GM18520 (cell line): ENCODE measurements around the gene PAQR4.

Experiments used
- ATAC-seq: cut with Tn5 transposase; IDR thresholded peaks from one replicate; pipeline ENCODE4 v1.9.1; 2021; ENCODE audit not compliant: unreplicated experiment

The PAQR4 gene

GRCh38 chr16:3003582-3004270 is 34.6 kb downstream of the PAQR4 start:
- peak; percentile 96 for ATAC-seq

DNA sequence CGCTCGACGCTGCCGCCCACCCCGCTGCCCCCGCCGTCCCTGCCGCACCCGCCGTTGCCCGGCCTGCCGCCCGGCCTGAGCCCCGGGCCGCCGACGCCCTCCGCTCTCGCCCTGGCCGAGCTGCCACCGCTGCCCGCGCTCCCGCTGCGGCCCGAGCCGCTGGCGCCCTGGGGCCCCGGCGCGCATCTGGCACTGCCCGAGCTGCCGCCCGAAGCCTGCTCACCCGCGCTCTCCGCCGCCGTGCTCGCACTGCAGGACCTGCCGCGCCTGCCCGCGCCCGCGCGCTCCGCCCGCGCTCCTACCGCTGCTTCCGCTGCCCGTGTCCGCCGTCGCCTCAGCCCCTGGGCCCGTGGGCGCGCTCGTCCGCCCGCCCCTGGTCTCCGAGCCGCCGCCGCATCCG is 35.2 kb downstream of the PAQR4 start:
- ATAC-seq, result no peak

DNA sequence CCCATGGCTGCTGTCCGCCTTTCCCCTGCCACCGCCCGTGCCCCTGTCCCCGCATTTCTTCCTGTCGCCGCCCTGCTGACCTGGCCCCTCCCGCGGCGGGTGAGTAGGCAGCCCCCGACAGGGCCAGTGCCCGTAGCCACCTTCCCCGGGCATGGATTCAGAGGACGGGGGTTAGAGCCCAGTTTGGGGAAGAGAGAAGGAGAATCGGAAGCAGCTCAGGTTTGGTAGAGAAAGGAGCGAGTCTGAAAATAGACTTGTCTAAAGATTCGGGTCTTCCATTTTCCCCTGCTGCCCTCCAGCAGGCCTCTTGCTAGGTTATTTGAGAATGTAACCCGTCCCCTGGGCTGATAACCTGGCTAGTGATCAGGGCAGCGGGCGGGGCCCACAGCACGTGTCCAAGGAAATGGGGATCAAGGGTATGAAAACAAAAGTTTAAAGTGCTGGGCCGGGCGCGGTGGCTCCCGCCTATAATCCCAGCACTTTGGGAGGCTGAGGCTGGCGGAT is 35.7 kb downstream of the PAQR4 start:
- no peak for ATAC-seq

DNA sequence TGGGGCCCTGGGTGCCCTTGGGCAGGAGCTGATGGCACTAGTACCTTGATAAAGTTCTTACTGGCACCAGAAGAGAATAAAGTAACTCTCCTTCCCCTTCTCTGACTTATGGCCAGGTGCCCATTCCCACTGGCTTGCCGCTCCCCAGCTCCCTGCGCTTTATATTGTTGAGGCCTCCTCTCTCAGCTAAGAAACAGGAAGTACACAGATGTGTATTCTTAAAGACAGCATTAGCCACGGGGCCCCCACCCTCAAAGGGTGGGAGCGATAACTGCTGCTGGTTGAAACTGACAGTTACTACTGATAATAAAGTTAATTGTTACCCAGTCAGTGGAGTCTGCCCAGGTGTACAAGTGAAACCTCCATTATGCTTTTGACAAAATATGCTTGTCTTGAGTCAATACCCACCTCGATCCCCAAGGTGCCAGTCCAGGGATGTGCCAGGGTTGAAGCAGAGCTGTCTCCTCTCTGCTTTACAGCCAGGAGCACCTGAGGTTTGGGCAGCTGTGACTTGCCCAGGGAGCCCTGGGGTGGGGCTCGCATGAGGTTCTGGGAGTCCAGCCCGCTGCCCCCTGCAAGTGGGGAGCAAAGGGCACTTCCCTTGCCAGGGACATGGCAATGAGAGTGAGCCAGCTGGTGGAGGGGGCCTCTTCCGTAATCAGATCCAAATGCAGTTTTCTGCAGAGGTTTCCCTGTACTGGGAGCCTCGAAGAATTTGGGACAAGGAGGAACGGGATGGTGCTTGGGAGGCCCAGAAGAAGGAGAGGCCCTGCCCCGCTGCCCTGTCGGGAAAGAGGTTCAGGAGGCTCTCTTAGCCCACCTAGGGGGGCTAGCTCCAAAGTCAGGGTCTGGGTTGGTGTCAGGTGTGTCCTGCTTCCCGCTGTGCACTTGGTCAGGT is 38.2 kb downstream of the PAQR4 start:
- no peak for ATAC-seq

DNA sequence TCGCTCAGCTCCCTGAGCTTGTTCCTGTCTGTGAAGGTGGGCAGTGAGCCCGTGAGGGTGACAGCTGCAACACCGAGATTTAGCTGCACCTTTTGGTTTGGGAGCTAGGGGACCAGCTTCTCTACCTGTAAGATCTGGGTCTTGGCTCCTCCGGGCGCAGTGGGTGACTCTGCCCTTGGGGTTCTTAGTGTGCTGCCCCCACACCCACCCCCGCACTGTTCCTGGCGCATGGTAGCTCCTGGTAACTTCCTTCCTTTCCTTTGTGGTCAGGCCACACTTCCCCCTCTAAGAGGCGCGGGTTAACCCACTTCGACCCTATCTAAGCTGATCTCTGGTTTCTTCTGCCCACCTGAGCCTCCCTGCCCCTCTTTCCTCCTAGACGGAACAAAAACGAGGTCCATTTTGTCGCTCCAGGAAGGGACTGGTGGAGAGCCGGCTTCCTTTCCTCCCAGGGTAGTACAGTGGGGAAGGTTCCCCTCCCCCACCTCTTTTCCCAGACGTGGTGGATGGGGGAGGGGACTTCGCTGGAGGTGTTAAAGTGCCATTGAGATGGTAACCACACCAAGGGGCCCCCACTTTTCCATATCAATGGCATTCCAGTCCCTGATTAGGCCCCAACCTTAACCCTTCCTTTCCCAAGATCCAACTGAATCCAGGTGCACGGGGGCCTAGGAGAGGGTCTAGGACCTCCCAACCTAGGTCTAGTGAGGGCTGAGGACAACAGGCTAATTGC is 39.0 kb downstream of the PAQR4 start:
- ATAC-seq, result no peak

DNA sequence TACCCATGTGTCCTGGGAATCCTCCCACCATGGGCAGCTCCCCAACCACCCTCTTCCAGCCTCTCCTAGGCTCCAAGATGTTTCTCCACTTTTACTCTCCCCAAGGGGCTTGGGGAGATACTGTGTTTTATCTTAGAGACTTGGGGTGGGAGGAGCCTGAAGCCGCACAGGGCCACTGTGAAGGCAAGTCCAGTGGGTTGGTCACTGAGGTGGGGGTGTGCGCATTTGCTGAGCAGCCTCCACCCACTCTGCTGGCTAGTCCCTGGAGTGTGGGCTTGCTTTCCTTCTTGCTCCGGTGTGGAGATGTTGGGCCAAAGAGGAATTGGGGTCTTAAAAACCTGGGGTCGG is 39.5 kb downstream of the PAQR4 start:
- no peak for ATAC-seq

- ATAC-seq, result no peak
Measured at GRCh38 chr16:3009568-3010390, 40.6 kb downstream of the PAQR4 start.

DNA sequence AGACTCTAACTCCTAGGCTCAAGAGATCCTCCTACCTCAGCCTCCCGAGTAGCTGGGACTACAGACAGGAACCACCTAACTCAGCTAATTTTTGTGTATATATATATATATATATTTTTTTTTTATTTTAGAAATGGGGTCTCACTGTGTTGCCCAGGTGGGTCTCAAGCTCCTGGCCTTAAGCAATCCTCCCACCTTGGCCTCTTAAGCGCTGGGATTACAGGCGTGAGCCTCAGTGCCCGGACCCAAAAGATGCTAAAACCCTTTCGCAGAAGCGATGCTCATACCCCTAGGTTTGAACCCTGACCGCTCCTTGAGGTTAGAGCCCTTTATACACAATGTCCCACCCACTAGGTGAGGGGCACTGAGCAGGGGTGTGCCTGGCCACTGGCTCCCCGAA is 41.4 kb downstream of the PAQR4 start:
- ATAC-seq, result no peak

DNA sequence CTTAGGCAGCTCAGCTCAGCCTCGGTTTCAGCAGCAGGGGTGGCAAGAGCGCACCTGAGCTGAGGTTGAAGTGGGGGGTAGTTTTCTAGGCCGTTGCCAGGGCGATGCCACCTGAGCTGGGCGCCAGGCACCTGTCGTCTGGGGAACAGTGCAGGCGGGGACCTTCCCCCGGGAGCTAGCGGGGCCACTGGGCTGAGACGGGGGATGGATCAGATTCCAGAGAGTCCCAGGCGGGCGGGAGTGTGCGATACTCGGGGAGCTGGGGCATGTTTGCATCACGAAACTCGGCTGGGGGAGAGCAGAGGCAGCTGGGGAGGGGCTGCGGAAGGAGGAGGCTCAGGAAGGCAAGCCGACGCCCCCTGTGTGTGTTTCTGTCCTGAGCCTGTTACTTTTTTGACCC is 43.1 kb downstream of the PAQR4 start:
- no peak for ATAC-seq

- ATAC-seq, result no peak
Measured at GRCh38 chr16:3012828-3013420, 43.8 kb downstream of the PAQR4 start, which contains the start of gene CLDN9. CLDN9 (plus strand) TSS chr16:3012923; CDS start chr16:3013363, 440 bp downstream.

GRCh38 chr16:3013491-3013951 is 44.4 kb downstream of the PAQR4 start:
- no peak for ATAC-seq

GRCh38 chr16:3013998-3014690 is 45.0 kb downstream of the PAQR4 start:
- ATAC-seq, result no peak

GRCh38 chr16:3014971-3015370 is 45.8 kb downstream of the PAQR4 start:
- no peak for ATAC-seq

GRCh38 chr16:3015865-3016521 is 46.8 kb downstream of the PAQR4 start:
- no peak for ATAC-seq

- no peak for ATAC-seq
Measured at GRCh38 chr16:3017344-3017743, 48.2 kb downstream of the PAQR4 start.

- no peak for ATAC-seq
Measured at GRCh38 chr16:3017794-3018506, 48.8 kb downstream of the PAQR4 start, which contains the start of gene CLDN6. CLDN6 (minus strand) TSS chr16:3018183; CDS start chr16:3016021, 2,162 bp downstream.

DNA sequence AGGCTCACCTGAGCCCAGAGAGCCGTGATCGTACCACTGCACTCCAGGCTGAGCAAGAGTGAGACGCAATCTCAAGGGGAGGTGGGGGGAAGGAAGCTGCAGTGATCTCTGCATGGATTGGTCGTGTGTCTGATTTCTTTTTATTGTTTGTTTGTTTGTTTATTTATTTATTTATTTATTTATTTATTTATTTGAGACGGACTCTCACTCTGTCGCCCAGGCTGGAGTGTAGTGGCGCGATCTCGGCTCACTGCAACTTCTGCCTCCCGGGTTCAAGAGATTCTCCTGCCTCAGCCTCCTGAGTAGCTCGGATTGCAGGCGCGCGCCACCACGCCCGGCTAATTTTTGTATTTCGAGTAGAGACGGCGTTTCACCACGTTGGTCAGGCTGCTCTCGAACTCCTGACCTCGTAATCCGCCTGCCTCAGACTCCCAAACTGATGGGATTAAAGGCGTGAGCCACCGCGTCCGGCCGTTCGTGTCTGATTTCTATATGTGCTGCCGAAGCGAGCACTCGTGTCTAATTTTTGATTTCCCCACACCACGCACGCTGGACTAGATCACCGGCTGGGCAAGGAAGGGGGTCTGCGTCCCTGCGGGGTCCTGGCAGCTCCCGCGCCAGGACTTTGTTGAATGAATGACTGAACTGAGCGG is 50.6 kb downstream of the PAQR4 start:
- no peak for ATAC-seq

DNA sequence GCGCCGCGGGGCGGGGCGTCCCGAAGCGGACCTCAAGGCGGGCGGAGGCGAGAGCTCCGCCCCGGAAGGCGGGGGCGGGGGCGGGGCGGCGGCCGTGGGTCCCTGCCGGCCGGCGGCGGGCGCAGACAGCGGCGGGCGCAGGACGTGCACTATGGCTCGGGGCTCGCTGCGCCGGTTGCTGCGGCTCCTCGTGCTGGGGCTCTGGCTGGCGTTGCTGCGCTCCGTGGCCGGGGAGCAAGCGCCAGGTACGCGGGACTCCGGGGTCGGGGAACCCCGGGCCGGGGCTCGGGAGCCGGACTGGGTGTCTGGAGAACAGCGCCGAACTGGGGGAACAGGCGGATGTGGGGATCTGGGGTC is 51.1 kb downstream of the PAQR4 start, which contains the start of gene TNFRSF12A:
Gene TNFRSF12A (plus strand): TSS at position 122 of the 357 bp plus-strand sequence. CDS start 30 bp downstream, at position 152.
- ATAC-seq, result no peak
